ENCODE results near the gene CD276.
A peak's percentile ranks its signal among the peaks of the same experiment; 100 is the strongest.
"Not testable (repeated sequence)": the region's sequence is repeated elsewhere in the genome, so short reads cannot be mapped to it uniquely, and the experiment has no call there.

CD276 gene

GRCh38 chr15:73695773-73696640, 11.8 kb downstream of the CD276 start:
- Mint-ChIP-seq H3K9me3 (no peaks in the 10 kb centered on the region), H3K27me3 (peaks cover 23% of the 10 kb centered on the region), H3K27ac (peak overlapping the region; percentile 10), H3K4me3 (no peak overlapping the region), H3K4me1 (peaks cover 12% of the 10 kb centered on the region), H3K36me3 (no peaks in the 10 kb centered on the region)
- no peak for DNase-seq (ENCODE audit: low spot score in 2 of 2)
- no peak for ATAC-seq (ENCODE audit: low read depth)

- ATAC-seq (ENCODE audit: low read depth) (no peak), DNase-seq (ENCODE audit: low spot score in 2 of 2) (no peak)
- Mint-ChIP-seq H3K9me3 (no peaks in the 10 kb centered on the region), H3K4me1 (peaks cover 14% of the 10 kb centered on the region), H3K36me3 (no peaks in the 10 kb centered on the region), H3K27me3 (peaks cover 24% of the 10 kb centered on the region), H3K27ac (peak overlapping the region; percentile 10), H3K4me3 (no peak overlapping the region)
These were observed 12.4 kb downstream of the CD276 start for GRCh38 chr15:73696641-73697001.

- peaks cover 14% of the 10 kb centered on the region for H3K4me1 Mint-ChIP-seq
- H3K27me3 Mint-ChIP-seq: peaks cover 26% of the 10 kb centered on the region
- no peaks in the 10 kb centered on the region for H3K9me3 Mint-ChIP-seq
- H3K36me3 Mint-ChIP-seq: no peaks in the 10 kb centered on the region
- peak overlapping the region; percentile 10 for H3K27ac Mint-ChIP-seq
- DNase-seq (ENCODE audit: low spot score in 2 of 2) (peak in 1 of 2 donors; percentile 20), ATAC-seq (ENCODE audit: low read depth) (peak; percentile 85)
- H3K4me3 Mint-ChIP-seq: no peak overlapping the region
These were observed 12.9 kb downstream of the CD276 start for GRCh38 chr15:73697033-73697467.

- H3K36me3 Mint-ChIP-seq: no peaks in the 10 kb centered on the region
- no peak overlapping the region for H3K4me3 Mint-ChIP-seq
- ATAC-seq (ENCODE audit: low read depth) (no peak), DNase-seq (ENCODE audit: low spot score in 2 of 2) (no peak)
- H3K4me1 Mint-ChIP-seq: peaks cover 14% of the 10 kb centered on the region
- no peaks in the 10 kb centered on the region for H3K9me3 Mint-ChIP-seq
- peaks cover 18% of the 10 kb centered on the region for H3K27me3 Mint-ChIP-seq
- H3K27ac Mint-ChIP-seq: no peak overlapping the region
These were observed 15.3 kb downstream of the CD276 start for GRCh38 chr15:73699249-73700040.

GRCh38 chr15:73700041-73700842, 16.1 kb downstream of the CD276 start:
- H3K27me3 Mint-ChIP-seq: peaks cover 21% of the 10 kb centered on the region
- no peak overlapping the region for H3K27ac Mint-ChIP-seq
- ATAC-seq (ENCODE audit: low read depth): peak; percentile 66
- H3K36me3 Mint-ChIP-seq: no peaks in the 10 kb centered on the region
- peak; percentile 61 to 65 for DNase-seq (ENCODE audit: low spot score in 2 of 2)
- H3K4me1 Mint-ChIP-seq: peaks cover 18% of the 10 kb centered on the region
- no peaks in the 10 kb centered on the region for H3K9me3 Mint-ChIP-seq
- H3K4me3 Mint-ChIP-seq: no peak overlapping the region

GRCh38 chr15:73702311-73703239, 18.4 kb downstream of the CD276 start:
- not testable (repeated sequence) for ATAC-seq (ENCODE audit: low read depth); DNase-seq (ENCODE audit: low spot score in 2 of 2); H3K36me3 Mint-ChIP-seq; H3K27ac Mint-ChIP-seq; H3K4me3 Mint-ChIP-seq; H3K9me3 Mint-ChIP-seq
- Mint-ChIP-seq H3K4me1 (peaks cover 12% of the 10 kb centered on the region), H3K27me3 (peaks cover 18% of the 10 kb centered on the region)

- H3K27me3 Mint-ChIP-seq: peaks cover 23% of the 10 kb centered on the region
- not testable (repeated sequence) for H3K4me3 Mint-ChIP-seq, H3K27ac Mint-ChIP-seq
These were observed 19.4 kb downstream of the CD276 start for GRCh38 chr15:73703601-73704000.

GRCh38 chr15:73704142-73704868, 20.1 kb downstream of the CD276 start:
- not testable (repeated sequence) for H3K9me3 Mint-ChIP-seq; H3K36me3 Mint-ChIP-seq; DNase-seq (ENCODE audit: low spot score in 2 of 2); H3K4me3 Mint-ChIP-seq; H3K27ac Mint-ChIP-seq; ATAC-seq (ENCODE audit: low read depth); H3K4me1 Mint-ChIP-seq
- H3K27me3 Mint-ChIP-seq: peaks cover 28% of the 10 kb centered on the region

More at GRCh38 chr15:73703601-73704000, 19.4 kb downstream of the CD276 start:
- DNase-seq (ENCODE audit: low spot score in 2 of 2); H3K9me3 Mint-ChIP-seq; ATAC-seq (ENCODE audit: low read depth); H3K36me3 Mint-ChIP-seq; H3K4me1 Mint-ChIP-seq: not testable (repeated sequence)

GRCh38 chr15:73704869-73705645, 20.9 kb downstream of the CD276 start:
- Mint-ChIP-seq H3K4me3 (no peak overlapping the region), H3K4me1 (peaks cover 9% of the 10 kb centered on the region), H3K27me3 (peaks cover 24% of the 10 kb centered on the region), H3K9me3 (no peaks in the 10 kb centered on the region), H3K36me3 (no peaks in the 10 kb centered on the region), H3K27ac (no peak overlapping the region)
- DNase-seq (ENCODE audit: low spot score in 2 of 2) (peak; percentile 40 to 51), ATAC-seq (ENCODE audit: low read depth) (peak; percentile 69)

GRCh38 chr15:73708691-73709090, 24.5 kb downstream of the CD276 start:
- no peak overlapping the region for H3K27ac Mint-ChIP-seq
- H3K36me3 Mint-ChIP-seq: no peaks in the 10 kb centered on the region
- no peak overlapping the region for H3K4me3 Mint-ChIP-seq
- H3K27me3 Mint-ChIP-seq: peaks cover 18% of the 10 kb centered on the region
- DNase-seq (ENCODE audit: low spot score in 2 of 2): no peak
- no peaks in the 10 kb centered on the region for H3K9me3 Mint-ChIP-seq
- ATAC-seq (ENCODE audit: low read depth): no peak
- peaks cover 7% of the 10 kb centered on the region for H3K4me1 Mint-ChIP-seq

- Mint-ChIP-seq H3K4me1 (peaks cover 7% of the 10 kb centered on the region), H3K27ac (no peak overlapping the region), H3K27me3 (peaks cover 18% of the 10 kb centered on the region), H3K36me3 (no peaks in the 10 kb centered on the region), H3K9me3 (no peaks in the 10 kb centered on the region), H3K4me3 (no peak overlapping the region)
- DNase-seq (ENCODE audit: low spot score in 2 of 2) (no peak), ATAC-seq (ENCODE audit: low read depth) (no peak)
These were observed 25.1 kb downstream of the CD276 start for GRCh38 chr15:73709241-73709640.

- Mint-ChIP-seq H3K27me3 (peaks cover 18% of the 10 kb centered on the region), H3K4me3 (no peak overlapping the region), H3K4me1 (peaks cover 6% of the 10 kb centered on the region), H3K36me3 (no peaks in the 10 kb centered on the region), H3K27ac (no peak overlapping the region), H3K9me3 (no peaks in the 10 kb centered on the region)
- ATAC-seq (ENCODE audit: low read depth) (no peak), DNase-seq (ENCODE audit: low spot score in 2 of 2) (no peak)
These were observed 25.5 kb downstream of the CD276 start for GRCh38 chr15:73709686-73710085.
